HepG2 (cell line): ENCODE results near the gene HMGCS2. TPM values are rescaled to one million over a fixed set of nuclear protein-coding genes. Genes with fewer than 3 reads are reported as not detected.

Experiments
- ELK4 ChIP-seq: sonication (generic); formaldehyde crosslinking; IDR thresholded peaks from 2 replicates; pipeline ENCODE4 v1.9.0; 2021; ENCODE audit warnings: missing genetic modification reagents, borderline replicate concordance
- EP300 ChIP-seq, 3 experiments: sonication (generic) in 1 of 3; formaldehyde crosslinking in 1 of 3; IDR thresholded peaks; 2 replicates each; pipeline versions ENCODE4 v1.5.1 to v1.6.1; 2011 to 2020; ENCODE audit warnings: low read depth in 2 of 3, low read length in 2 of 3, borderline replicate concordance in 1 of 3, improper control_type of control experiment in 1 of 3, mild to moderate bottlenecking in 1 of 3, missing genetic modification reagents in 1 of 3, moderate library complexity in 1 of 3
- ERF ChIP-seq: IDR thresholded peaks from 2 replicates; pipeline ENCODE4 v1.6.1; 2018; ENCODE audit warnings: missing biosample characterization, missing genetic modification reagents
- HDAC2 ChIP-seq: sonication (generic); formaldehyde crosslinking; IDR thresholded peaks from 2 replicates; pipeline ENCODE4 v1.4.0; 2020; ENCODE audit warnings: missing genetic modification reagents
- HOMEZ ChIP-seq: IDR thresholded peaks from 2 replicates; pipeline ENCODE4 v1.6.1; 2016; ENCODE audit warnings: low read depth
- HOXA9 ChIP-seq: sonication (generic); formaldehyde crosslinking; IDR thresholded peaks from 2 replicates; pipeline ENCODE4 v1.8.1; 2022; ENCODE audit warnings: missing genetic modification reagents, mild to moderate bottlenecking, moderate library complexity, borderline replicate concordance
- LCORL ChIP-seq, 2 experiments: fragments of 450-650 bp in 1 of 2; sonication (generic) in 1 of 2; formaldehyde crosslinking in 1 of 2; IDR thresholded peaks; 2 replicates each; pipeline versions ENCODE4 v1.5.0 to v1.6.1; 2017 to 2020; ENCODE audit warnings: antibody characterized with exemption in 1 of 2, missing genetic modification reagents in 1 of 2
- MLX ChIP-seq: IDR thresholded peaks from 2 replicates; pipeline ENCODE4 v1.6.1; 2016
- NR3C1 ChIP-seq: sonication (generic); formaldehyde crosslinking; IDR thresholded peaks from 2 replicates; pipeline ENCODE4 v1.4.0; 2020; ENCODE audit warnings: missing genetic modification reagents
- PLSCR1 ChIP-seq: sonication (generic); formaldehyde crosslinking; IDR thresholded peaks from 2 replicates; pipeline ENCODE4 v1.5.0; 2020; ENCODE audit warnings: missing genetic modification reagents, mild to moderate bottlenecking, borderline replicate concordance
- POGK ChIP-seq: sonication (generic); formaldehyde crosslinking; conservative IDR thresholded peaks from 2 replicates; pipeline ENCODE4 v1.8.0; 2022; ENCODE audit warnings: mild to moderate bottlenecking, moderate library complexity, missing genetic modification reagents
- SCMH1 ChIP-seq: sonication (generic); formaldehyde crosslinking; IDR thresholded peaks from 2 replicates; pipeline ENCODE4 v1.9.0; 2021; ENCODE audit warnings: missing genetic modification reagents, mild to moderate bottlenecking, borderline replicate concordance
- ZFP1 ChIP-seq: IDR thresholded peaks from 2 replicates; pipeline ENCODE4 v1.6.1; 2016
- ZNF616 ChIP-seq: sonication (generic); formaldehyde crosslinking; IDR thresholded peaks from 2 replicates; pipeline ENCODE4 v1.5.0; 2020; ENCODE audit warnings: low read depth, mild to moderate bottlenecking, missing genetic modification reagents
- polyA plus RNA-seq, 8 experiments: library from polyadenylated mRNA; depleted of rRNA in 3 of 8; stranded (reverse) in 7 of 8; unstranded in 1 of 8; fragments of >200 nt; fragmentation: Illumina TruSeq in 4 of 8; extraction: Trizol in 4 of 8; gene quantifications; 2 replicates each; pipeline versions ENCODE4 v1.2.1 to v1.2.3, GENCODE V29; 2011 to 2016; ENCODE audit warnings: low read depth in 4 of 8, missing spikeins in 1 of 8, mixed read lengths in 1 of 8; ENCODE audit not compliant: insufficient read depth in 1 of 8
- total RNA-seq, 5 experiments: library from RNA; depleted of rRNA; stranded (reverse); fragments of >200 nt; fragmentation: Illumina TruSeq; extraction: Trizol; gene quantifications; 2 replicates each; pipeline ENCODE4 v1.2.3, GENCODE V29; 2016; ENCODE audit warnings: low read depth in 1 of 5
- TF ChIP-seq, protein P1 (sequence below): IDR thresholded peaks from 2 replicates; pipeline ENCODE4 v1.6.1; 2016; ENCODE audit warnings: low read depth, control low read depth
- TF ChIP-seq, protein P2 (sequence below): IDR thresholded peaks from 2 replicates; pipeline ENCODE4 v1.6.1; 2016
- TF ChIP-seq, protein P3 (sequence below): sonication (generic); formaldehyde crosslinking; IDR thresholded peaks from 2 replicates; pipeline ENCODE4 v1.4.0; 2020; ENCODE audit warnings: missing genetic modification reagents, borderline replicate concordance

HMGCS2 gene
- total and polyA plus RNA-seq, 2 of the 13 experiments (the other 11 are each of a cell fraction or from before 2014, with no cell fraction given): 0.44 to 1.5 TPM

DNA sequence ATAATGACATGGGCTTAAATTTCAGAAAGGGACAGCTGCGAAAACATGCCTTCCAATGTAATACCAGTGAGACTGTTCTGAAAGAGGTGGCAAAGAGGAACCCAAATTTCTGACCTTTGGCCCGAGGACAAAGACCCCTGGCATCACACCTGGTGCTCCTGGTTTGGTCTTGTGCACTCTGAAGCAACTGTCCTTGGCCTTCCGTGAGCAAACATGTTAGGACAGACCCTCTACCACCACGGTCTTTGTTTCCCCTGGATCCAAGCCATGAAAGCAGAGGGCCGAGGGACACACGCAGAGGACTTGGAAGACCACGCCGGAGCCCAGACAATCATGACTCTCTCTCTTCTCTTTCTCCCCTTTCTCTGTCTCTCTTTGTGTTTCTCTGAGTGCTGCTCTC is 36.5 kb upstream of the HMGCS2 start (continued):
- TF ChIP-seq POGK (CRISPR knock-in tag): no peak
- TF ChIP-seq EP300 (IDR thresholded peaks at IDR 0.05; ENCODE audit: low read depth in 2 of 2, low read length in 2 of 2): peak in 1 of 2 experiments; percentile 45; a peak in 1 of 4 replicates
- no peak for TF ChIP-seq EP300 (CRISPR knock-in tag; IDR thresholded peaks at IDR 0.05; ENCODE audit: borderline replicate concordance)
- no peak for TF ChIP-seq MLX (CRISPR knock-in tag)
- no peak for TF ChIP-seq ELK4 (CRISPR knock-in tag)
- no peak for TF ChIP-seq SCMH1 (CRISPR knock-in tag)
- TF ChIP-seq, protein P1, sequence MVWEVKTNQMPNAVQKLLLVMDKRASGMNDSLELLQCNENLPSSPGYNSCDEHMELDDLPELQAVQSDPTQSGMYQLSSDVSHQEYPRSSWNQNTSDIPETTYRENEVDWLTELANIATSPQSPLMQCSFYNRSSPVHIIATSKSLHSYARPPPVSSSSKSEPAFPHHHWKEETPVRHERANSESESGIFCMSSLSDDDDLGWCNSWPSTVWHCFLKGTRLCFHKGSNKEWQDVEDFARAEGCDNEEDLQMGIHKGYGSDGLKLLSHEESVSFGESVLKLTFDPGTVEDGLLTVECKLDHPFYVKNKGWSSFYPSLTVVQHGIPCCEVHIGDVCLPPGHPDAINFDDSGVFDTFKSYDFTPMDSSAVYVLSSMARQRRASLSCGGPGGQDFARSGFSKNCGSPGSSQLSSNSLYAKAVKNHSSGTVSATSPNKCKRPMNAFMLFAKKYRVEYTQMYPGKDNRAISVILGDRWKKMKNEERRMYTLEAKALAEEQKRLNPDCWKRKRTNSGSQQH (CRISPR knock-in tag): no peak
- TF ChIP-seq HDAC2: no peak
- no peak for TF ChIP-seq PLSCR1
- TF ChIP-seq, protein P2, sequence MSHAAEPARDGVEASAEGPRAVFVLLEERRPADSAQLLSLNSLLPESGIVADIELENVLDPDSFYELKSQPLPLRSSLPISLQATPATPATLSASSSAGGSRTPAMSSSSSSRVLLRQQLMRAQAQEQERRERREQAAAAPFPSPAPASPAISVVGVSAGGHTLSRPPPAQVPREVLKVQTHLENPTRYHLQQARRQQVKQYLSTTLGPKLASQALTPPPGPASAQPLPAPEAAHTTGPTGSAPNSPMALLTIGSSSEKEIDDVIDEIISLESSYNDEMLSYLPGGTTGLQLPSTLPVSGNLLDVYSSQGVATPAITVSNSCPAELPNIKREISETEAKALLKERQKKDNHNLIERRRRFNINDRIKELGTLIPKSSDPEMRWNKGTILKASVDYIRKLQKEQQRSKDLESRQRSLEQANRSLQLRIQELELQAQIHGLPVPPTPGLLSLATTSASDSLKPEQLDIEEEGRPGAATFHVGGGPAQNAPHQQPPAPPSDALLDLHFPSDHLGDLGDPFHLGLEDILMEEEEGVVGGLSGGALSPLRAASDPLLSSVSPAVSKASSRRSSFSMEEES (CRISPR knock-in tag): no peak
- TF ChIP-seq ZFP1 (CRISPR knock-in tag): no peak
- no peak for TF ChIP-seq ZNF616 (CRISPR knock-in tag)
- TF ChIP-seq ERF (CRISPR knock-in tag): no peak
- TF ChIP-seq HOXA9 (CRISPR knock-in tag): no peak
- TF ChIP-seq, protein P3, sequence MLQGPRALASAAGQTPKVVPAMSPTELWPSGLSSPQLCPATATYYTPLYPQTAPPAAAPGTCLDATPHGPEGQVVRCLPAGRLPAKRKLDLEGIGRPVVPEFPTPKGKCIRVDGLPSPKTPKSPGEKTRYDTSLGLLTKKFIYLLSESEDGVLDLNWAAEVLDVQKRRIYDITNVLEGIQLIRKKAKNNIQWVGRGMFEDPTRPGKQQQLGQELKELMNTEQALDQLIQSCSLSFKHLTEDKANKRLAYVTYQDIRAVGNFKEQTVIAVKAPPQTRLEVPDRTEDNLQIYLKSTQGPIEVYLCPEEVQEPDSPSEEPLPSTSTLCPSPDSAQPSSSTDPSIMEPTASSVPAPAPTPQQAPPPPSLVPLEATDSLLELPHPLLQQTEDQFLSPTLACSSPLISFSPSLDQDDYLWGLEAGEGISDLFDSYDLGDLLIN (CRISPR knock-in tag): no peak
- no peak for TF ChIP-seq NR3C1 (CRISPR knock-in tag)
- TF ChIP-seq HOMEZ (CRISPR knock-in tag): no peak
- no peak for TF ChIP-seq LCORL (IDR thresholded peaks at IDR 0.05)
- peak; percentile 26; the same call in 1 of the 2 replicates for TF ChIP-seq LCORL (CRISPR knock-in tag; IDR thresholded peaks at IDR 0.05)
